ENCODE data around the gene APOC4.
"Not testable (repeated sequence)": the region's sequence is repeated elsewhere in the genome, so short reads cannot be mapped to it uniquely, and the experiment has no call there.

Gene APOC4

GRCh38 chr19:44924243-44924725, 17.8 kb upstream of the APOC4 start:
- DNase-seq: no peak

- DNase-seq: peak in 1 of 2 experiments; percentile 32
Measured at GRCh38 chr19:44925114-44925891, 16.7 kb upstream of the APOC4 start.

- DNase-seq: not testable (repeated sequence)
Measured at GRCh38 chr19:44926245-44927077, 15.6 kb upstream of the APOC4 start.

GRCh38 chr19:44927746-44928145, 14.3 kb upstream of the APOC4 start:
- peak; percentile 39 to 79 for DNase-seq

GRCh38 chr19:44930088-44930487, 11.9 kb upstream of the APOC4 start:
- DNase-seq: no peak

GRCh38 chr19:44931541-44931940, 10.5 kb upstream of the APOC4 start:
- no peak for DNase-seq

- no peak for DNase-seq
Measured at GRCh38 chr19:44939668-44940067, 2.4 kb upstream of the APOC4 start.

GRCh38 chr19:44943801-44944249, 1.8 kb downstream of the APOC4 start:
- DNase-seq: no peak

GRCh38 chr19:44947041-44947581, 5.1 kb downstream of the APOC4 start:
- DNase-seq: no peak

- no peak for DNase-seq
Measured at GRCh38 chr19:44948237-44948636, 6.2 kb downstream of the APOC4 start.

- DNase-seq: peak in 1 of 2 experiments; percentile 4
Measured at GRCh38 chr19:44948763-44949374, 6.8 kb downstream of the APOC4 start.

GRCh38 chr19:44949550-44949949, 7.5 kb downstream of the APOC4 start:
- DNase-seq: no peak

GRCh38 chr19:44951179-44952159, 9.4 kb downstream of the APOC4 start:
- DNase-seq: peak; percentile 74 to 90

GRCh38 chr19:44954278-44954648, 12.2 kb downstream of the APOC4 start:
- no peak for DNase-seq

GRCh38 chr19:44954649-44955504, 12.8 kb downstream of the APOC4 start, which contains the start of gene CLPTM1:
Gene CLPTM1, plus strand, starts transcription at chr19:44955380. Its CDS starts 16 bp downstream, at chr19:44955396.
- peak; percentile 97 to 98 for DNase-seq

- no peak for DNase-seq
Measured at GRCh38 chr19:44955505-44956439, 13.7 kb downstream of the APOC4 start.

GRCh38 chr19:44957526-44957925, 15.5 kb downstream of the APOC4 start:
- DNase-seq: no peak

GRCh38 chr19:44958090-44958489, 16.1 kb downstream of the APOC4 start:
- DNase-seq: no peak

GRCh38 chr19:44959691-44960090, 17.7 kb downstream of the APOC4 start:
- DNase-seq: no peak
